ENCODE data around the gene SP2.

SP2 gene

GRCh38 chr17:47973541-47973940, 77.5 kb downstream of the SP2 start:
- H3K27ac ChIP-seq: no peak overlapping the region
- no peak for TF ChIP-seq CTCF (IDR thresholded peaks at IDR 0.05)
- no peak for TF ChIP-seq ZFX (IDR thresholded peaks at IDR 0.05; ENCODE audit: borderline replicate concordance)

GRCh38 chr17:47975189-47975822, 79.3 kb downstream of the SP2 start:
- TF ChIP-seq ZFX (IDR thresholded peaks at IDR 0.05; ENCODE audit: borderline replicate concordance): no peak
- no peak for TF ChIP-seq CTCF (IDR thresholded peaks at IDR 0.05)
- H3K27ac ChIP-seq: no peak overlapping the region

DNA sequence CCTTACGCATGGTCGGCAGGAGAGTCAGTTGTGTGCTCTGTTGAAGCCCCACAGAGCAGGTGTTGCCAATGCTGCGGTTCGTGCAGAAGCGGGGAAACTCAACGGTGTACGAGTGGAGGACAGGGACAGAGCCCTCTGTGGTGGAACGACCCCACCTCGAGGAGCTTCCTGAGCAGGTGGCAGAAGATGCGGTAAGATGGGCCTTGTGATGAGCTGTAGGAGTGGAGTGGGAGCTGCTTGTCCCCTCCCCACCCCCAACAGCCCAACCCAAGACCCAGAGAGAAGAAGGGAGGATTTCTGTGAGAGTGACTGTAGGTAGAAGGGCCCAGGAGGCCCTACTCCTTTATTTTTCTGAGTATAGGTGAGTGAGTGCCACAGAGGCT, 79.8 kb downstream of the SP2 start:
- H3K27ac ChIP-seq: no peak overlapping the region
- TF ChIP-seq CTCF (IDR thresholded peaks at IDR 0.05) (no peak), ZFX (IDR thresholded peaks at IDR 0.05; ENCODE audit: borderline replicate concordance) (no peak)

DNA sequence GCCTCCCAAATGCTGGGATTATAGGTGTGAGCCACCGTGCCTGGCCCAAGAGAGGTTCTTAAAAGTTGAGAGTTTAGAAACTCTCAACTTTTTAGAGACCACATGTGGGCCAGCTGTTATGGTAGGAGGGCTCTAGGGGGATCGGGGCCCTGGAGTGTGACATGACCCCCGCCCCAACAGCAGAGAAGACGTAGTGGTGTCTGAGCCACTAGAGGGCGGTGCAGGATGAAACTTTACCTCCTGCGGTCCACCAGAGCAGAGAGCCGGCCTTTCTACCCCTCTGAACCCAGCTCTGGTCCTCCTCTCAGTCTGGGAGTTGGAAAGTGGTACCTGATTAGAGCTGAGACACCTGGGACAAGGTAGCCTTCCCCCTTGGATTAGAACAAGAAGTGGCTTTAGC, 82.3 kb downstream of the SP2 start:
- H3K27ac ChIP-seq: no peak overlapping the region
- TF ChIP-seq ZFX (IDR thresholded peaks at IDR 0.05; ENCODE audit: borderline replicate concordance) (no peak), CTCF (IDR thresholded peaks at IDR 0.05) (peak; percentile 78)

All from 22Rv1 (cell line).